Esophagus muscularis mucosa (tissue), 3 donors: Measurements from ENCODE around the gene CTIF.

Source experiments
- CTCF ChIP-seq, 3 experiments: fragments of 200-600 bp in 2 of 3; fragments of 450-650 bp in 1 of 3; sonication (generic) in 2 of 3; IDR thresholded peaks; one replicate each; pipeline ENCODE4 v1.5.1; 2017 to 2019; ENCODE audit warnings: antibody characterized with exemption in 3 of 3, mild to moderate bottlenecking in 2 of 3, moderate library complexity in 1 of 3
- POLR2A ChIP-seq: fragments of 450-650 bp; IDR thresholded peaks from one replicate; pipeline ENCODE4 v1.6.1; 2017; ENCODE audit warnings: antibody characterized with exemption, moderate library complexity, mild to moderate bottlenecking, low read depth
- POLR2AphosphoS5 ChIP-seq, 2 donors: sonication (generic); formaldehyde crosslinking; IDR thresholded peaks; one replicate each; pipeline ENCODE4 v1.6.1; 2017; ENCODE audit warnings: antibody characterized with exemption in 2 of 2

GRCh38 chr18:48570313-48570712 lies 31.5 kb downstream of the CTIF start:
- TF ChIP-seq POLR2A: no peak
- no peak for TF ChIP-seq CTCF (IDR thresholded peaks at IDR 0.05)
- TF ChIP-seq POLR2AphosphoS5 (IDR thresholded peaks at IDR 0.05): no peak
